GM12878 (cell line): ENCODE data around the gene FGF10. TPM values are rescaled to one million over a fixed set of nuclear protein-coding genes. Genes with fewer than 3 reads are reported as not detected.

Source experiments
- ATAC-seq: fragments of 200-7000 bp; cut with Tn5 transposase; 3 replicates; pipeline ENCODE4 v1.9.1; 2020; ENCODE audit warnings: mild to moderate bottlenecking, moderate library complexity
- BruUV-seq: library from RNA; stranded (reverse); fragments of 400-500 nt; replicated peaks from 2 replicates; lab custom pipeline; 2021; lab: Mats Ljungman, UMichigan
- CTCF ChIA-PET: fragments of 300-600 bp; sonication (Branson Sonifier 250); formaldehyde crosslinking; extraction: SDS; loops from one replicate; lab custom pipeline; 2021; ENCODE audit warnings: inconsistent platforms; lab: Yijun Ruan, JAX
- POLR2A ChIA-PET: fragments of 350-600 bp; formaldehyde crosslinking; extraction: SDS; loops from one replicate; lab custom pipeline; 2021; ENCODE audit warnings: inconsistent platforms; lab: Charles Lee
- RAD21 ChIA-PET: fragments of 300-600 bp; sonication (Branson Sonifier 250); formaldehyde crosslinking; loops from one replicate; lab custom pipeline; 2023; ENCODE audit warnings: antibody characterized with exemption; ENCODE audit not compliant: unreplicated experiment; lab: Charles Lee
- SMC1A ChIA-PET: fragments of 300-600 bp; sonication (Branson Sonifier 250); formaldehyde crosslinking; loops from one replicate; lab custom pipeline; 2023; ENCODE audit not compliant: unreplicated experiment, uncharacterized antibody; lab: Charles Lee
- DNase-seq: peaks from one replicate; pipeline ENCODE4 v3.0.0-alpha.2; 2011; ENCODE audit warnings: low read depth, low spot score
- FAIRE-seq: peaks from 3 replicates; lab custom pipeline; 2011; peaks lifted over from hg19 to GRCh38; lab: Jason Lieb, UNC
- H2AFZ ChIP-seq: 2 replicates; pipeline ENCODE4 v1.6.0; 2011; ENCODE audit warnings: low read depth, low read length, control low read depth; ENCODE audit not compliant: control insufficient read depth
- H3K27ac ChIP-seq: 2 replicates; pipeline ENCODE4 v1.5.1; 2011; ENCODE audit warnings: control low read depth; ENCODE audit not compliant: control insufficient read depth, insufficient read depth
- H3K27me3 ChIP-seq, 2 experiments: replicated peaks in 1 of 2; 2 replicates each; pipeline versions ENCODE4 v1.6.0 to v1.6.1; 2011; ENCODE audit warnings: low read length in 1 of 2; ENCODE audit not compliant: control insufficient read depth in 2 of 2, insufficient read depth in 2 of 2
- H3K36me3 ChIP-seq, 2 experiments: 2 replicates each; pipeline ENCODE4 v1.5.1; 2011; ENCODE audit warnings: low read length in 1 of 2; ENCODE audit not compliant: control insufficient read depth in 2 of 2, insufficient read depth in 2 of 2
- H3K4me1 ChIP-seq: 2 replicates; pipeline ENCODE4 v1.6.1; 2011; ENCODE audit warnings: mild to moderate bottlenecking, low read length, moderate library complexity, mixed read lengths; ENCODE audit not compliant: control insufficient read depth, insufficient read depth
- H3K4me2 ChIP-seq: 2 replicates; pipeline ENCODE4 v1.6.0; 2011; ENCODE audit warnings: control low read depth; ENCODE audit not compliant: control insufficient read depth, insufficient read depth
- H3K4me3 ChIP-seq: fragments of 200-600 bp; sonication (generic); 2 replicates; pipeline ENCODE4 v1.5.1; 2016
- H3K79me2 ChIP-seq: 2 replicates; pipeline ENCODE4 v1.6.0; 2011; ENCODE audit warnings: low read length; ENCODE audit not compliant: control insufficient read depth, insufficient read depth
- H3K9ac ChIP-seq: 2 replicates; pipeline ENCODE4 v1.8.0; 2011; ENCODE audit warnings: low read length, control low read depth, mixed read lengths; ENCODE audit not compliant: control insufficient read depth, insufficient read depth
- H3K9me3 ChIP-seq: replicated peaks from 3 replicates; pipeline ENCODE4 v1.5.1; 2011; ENCODE audit warnings: mild to moderate bottlenecking, low read length; ENCODE audit not compliant: control insufficient read depth, insufficient read depth
- H4K20me1 ChIP-seq: 2 replicates; pipeline ENCODE4 v1.6.0; 2011; ENCODE audit not compliant: control insufficient read depth, insufficient read depth
- BRCA1 ChIP-seq: IDR thresholded peaks from 2 replicates; pipeline ENCODE4 v1.6.1; 2011; ENCODE audit warnings: low read depth, low read length, improper control_type of control experiment
- CHD1 ChIP-seq: IDR thresholded peaks from 2 replicates; pipeline ENCODE4 v1.6.1; 2012; ENCODE audit warnings: low read depth, low read length, improper control_type of control experiment
- DPF2 ChIP-seq: fragments of 450-650 bp; IDR thresholded peaks from 2 replicates; pipeline ENCODE4 v1.6.1; 2017; ENCODE audit warnings: mild to moderate bottlenecking
- FOXM1 ChIP-seq: IDR thresholded peaks from 2 replicates; pipeline ENCODE4 v1.6.1; 2012; ENCODE audit warnings: low read depth, mild to moderate bottlenecking, inconsistent platforms, low read length, moderate library complexity
- GABPA ChIP-seq: IDR thresholded peaks from 2 replicates; pipeline ENCODE4 v1.6.1; 2014; ENCODE audit warnings: antibody characterized with exemption, low read depth, mild to moderate bottlenecking, inconsistent platforms
- KDM1A ChIP-seq: fragments of 200-600 bp; sonication (generic); IDR thresholded peaks from 2 replicates; pipeline ENCODE4 v1.6.1; 2016; ENCODE audit warnings: borderline replicate concordance
- NFXL1 ChIP-seq: fragments of 450-650 bp; IDR thresholded peaks from 2 replicates; pipeline ENCODE4 v1.6.1; 2017; ENCODE audit warnings: antibody characterized with exemption, mild to moderate bottlenecking, borderline replicate concordance
- NFYA ChIP-seq: IDR thresholded peaks from 2 replicates; pipeline ENCODE4 v1.6.1; 2011; ENCODE audit warnings: low read depth, mild to moderate bottlenecking, low read length, improper control_type of control experiment, borderline replicate concordance
- NR2C2 ChIP-seq: IDR thresholded peaks from 2 replicates; pipeline ENCODE4 v1.6.1; 2011; ENCODE audit warnings: borderline replicate concordance, low read depth; ENCODE audit not compliant: control insufficient read depth, insufficient read length
- PML ChIP-seq: IDR thresholded peaks from 2 replicates; pipeline ENCODE4 v1.6.1; 2012; ENCODE audit warnings: low read length, inconsistent platforms
- POLR2AphosphoS5 ChIP-seq: IDR thresholded peaks from 2 replicates; pipeline ENCODE4 v1.6.1; 2011; ENCODE audit warnings: mild to moderate bottlenecking, low read length, inconsistent platforms
- RAD51 ChIP-seq: fragments of 450-650 bp; IDR thresholded peaks from 2 replicates; pipeline ENCODE4 v1.6.1; 2016; ENCODE audit warnings: moderate library complexity, mild to moderate bottlenecking, inconsistent platforms
- RFX5 ChIP-seq: IDR thresholded peaks from 2 replicates; pipeline ENCODE4 v1.6.1; 2011; ENCODE audit warnings: low read depth, low read length, improper control_type of control experiment
- RUNX3 ChIP-seq: IDR thresholded peaks from 2 replicates; pipeline ENCODE4 v1.6.1; 2012; ENCODE audit warnings: low read length, inconsistent platforms
- STAT3 ChIP-seq: IDR thresholded peaks from 2 replicates; pipeline ENCODE4 v1.6.1; 2011; ENCODE audit warnings: low read depth, low read length, improper control_type of control experiment
- WRNIP1 ChIP-seq: IDR thresholded peaks from 2 replicates; pipeline ENCODE4 v1.6.1; 2011; ENCODE audit warnings: low read depth, low read length, improper control_type of control experiment, borderline replicate concordance
- ZZZ3 ChIP-seq: IDR thresholded peaks from 2 replicates; pipeline ENCODE4 v1.6.1; 2011; ENCODE audit warnings: low read depth; ENCODE audit not compliant: control insufficient read depth, insufficient read length
- WGBS: methylation state at CpG from one replicate; pipeline ENCODE4 v1.1.6; 2016; ENCODE audit warnings: low lambda C conversion rate; ENCODE audit not compliant: insufficient replicate concordance, insufficient coverage; ENCODE audit errors: missing lambda C conversion rate; 5-methylcytosine and 5-hydroxymethylcytosine counted together
- in situ Hi-C: fragments of 300-500 bp; cut with MboI; formaldehyde crosslinking; loops from 9 replicates; pipeline ENCODE4 v1.14.3; 2018; ENCODE audit warnings: mixed read lengths
- intact Hi-C: fragments of 100-400 bp; cut with micrococcal nuclease; formaldehyde crosslinking; loops from one replicate; pipeline ENCODE4 v1.14.2; 2022; ENCODE audit not compliant: unreplicated experiment
- polyA plus RNA-seq, 11 experiments: library from polyadenylated mRNA; depleted of rRNA in 4 of 11; unstranded in 6 of 11; stranded (reverse) in 5 of 11; fragments of >200 nt; fragmentation: Nextera tagmentation in 4 of 11; fragmentation: Illumina TruSeq in 1 of 11; extraction: Ambion mirVana in 4 of 11; extraction: Trizol in 1 of 11; gene quantifications; 1 replicate in 1 of 11; 2 replicates in 10 of 11; pipeline versions ENCODE4 v1.2.1 to v1.2.3, GENCODE V29; 2011 to 2016; ENCODE audit warnings: inconsistent platforms in 2 of 11, missing spikeins in 2 of 11, low read depth in 1 of 11
- total RNA-seq, 4 experiments: library from RNA; depleted of rRNA in 3 of 4; stranded (reverse); fragments of >200 nt in 3 of 4; fragmentation: Illumina TruSeq in 1 of 4; extraction: Trizol in 1 of 4; gene quantifications; 2 replicates each; pipeline versions ENCODE4 v1.2.1 to v1.2.3, GENCODE V29; 2013 to 2021
- TF ChIP-seq, protein P1 (sequence below): fragments of 150-350 bp; IDR thresholded peaks from 2 replicates; pipeline ENCODE4 v1.6.1; 2016; ENCODE audit warnings: low read depth, low read length
- TF ChIP-seq, protein P2 (sequence below): fragments of 450-650 bp; IDR thresholded peaks from 2 replicates; pipeline ENCODE4 v1.6.1; 2017; ENCODE audit warnings: mild to moderate bottlenecking, moderate library complexity

FGF10 gene
- total and polyA plus RNA-seq, 10 of the 15 experiments (the other 5 are each of a cell fraction or from before 2014, with no cell fraction given), result not detected

DNA sequence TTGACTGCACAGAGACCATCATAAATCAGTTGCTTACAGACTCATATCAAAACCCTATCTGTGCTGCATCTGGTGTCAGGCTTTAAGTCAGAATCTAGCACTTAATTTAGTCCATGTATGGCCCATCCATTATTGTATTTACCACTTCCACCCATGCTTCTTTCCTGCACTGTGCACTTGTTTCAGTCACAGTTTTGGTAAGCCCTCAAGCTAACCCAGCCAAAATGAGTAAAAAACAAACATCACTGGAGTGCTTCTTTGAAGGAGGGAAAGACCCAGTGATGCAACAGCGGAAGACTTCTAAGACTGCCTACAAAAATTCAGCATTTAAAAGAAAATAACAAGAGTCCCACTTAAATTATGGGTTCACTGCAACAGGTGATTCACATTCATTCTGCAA lies 69.0 kb downstream of the FGF10 start:
- Histone ChIP-seq H3K36me3 (no peaks in the 10 kb centered on the region), H3K9me3 (no peaks in the 10 kb centered on the region), H4K20me1 (no peaks in the 10 kb centered on the region), H3K27ac (no peak overlapping the region), H3K4me3 (no peak overlapping the region), H3K4me1 (no peaks in the 10 kb centered on the region), H2AFZ (no peak overlapping the region), H3K9ac (no peak overlapping the region), H3K4me2 (no peak overlapping the region), H3K27me3 (no peaks in the 10 kb centered on the region), H3K79me2 (no peaks in the 10 kb centered on the region)
- intact Hi-C loops (no loop called here), in situ Hi-C loops (loop anchor here (10.0 kb wide), 1 partner anchor 585 kb away; no protein-coding TSS in a partner anchor)
- ChIA-PET RAD21 (no interaction called here), SMC1A (no interaction called here), CTCF (no interaction called here), POLR2A (no interaction called here)
- FAIRE-seq (no peak), ATAC-seq (no peak), DNase-seq (no peak)
- no peak for TF ChIP-seq ZZZ3
- no peak for TF ChIP-seq FOXM1
- TF ChIP-seq, protein P1, sequence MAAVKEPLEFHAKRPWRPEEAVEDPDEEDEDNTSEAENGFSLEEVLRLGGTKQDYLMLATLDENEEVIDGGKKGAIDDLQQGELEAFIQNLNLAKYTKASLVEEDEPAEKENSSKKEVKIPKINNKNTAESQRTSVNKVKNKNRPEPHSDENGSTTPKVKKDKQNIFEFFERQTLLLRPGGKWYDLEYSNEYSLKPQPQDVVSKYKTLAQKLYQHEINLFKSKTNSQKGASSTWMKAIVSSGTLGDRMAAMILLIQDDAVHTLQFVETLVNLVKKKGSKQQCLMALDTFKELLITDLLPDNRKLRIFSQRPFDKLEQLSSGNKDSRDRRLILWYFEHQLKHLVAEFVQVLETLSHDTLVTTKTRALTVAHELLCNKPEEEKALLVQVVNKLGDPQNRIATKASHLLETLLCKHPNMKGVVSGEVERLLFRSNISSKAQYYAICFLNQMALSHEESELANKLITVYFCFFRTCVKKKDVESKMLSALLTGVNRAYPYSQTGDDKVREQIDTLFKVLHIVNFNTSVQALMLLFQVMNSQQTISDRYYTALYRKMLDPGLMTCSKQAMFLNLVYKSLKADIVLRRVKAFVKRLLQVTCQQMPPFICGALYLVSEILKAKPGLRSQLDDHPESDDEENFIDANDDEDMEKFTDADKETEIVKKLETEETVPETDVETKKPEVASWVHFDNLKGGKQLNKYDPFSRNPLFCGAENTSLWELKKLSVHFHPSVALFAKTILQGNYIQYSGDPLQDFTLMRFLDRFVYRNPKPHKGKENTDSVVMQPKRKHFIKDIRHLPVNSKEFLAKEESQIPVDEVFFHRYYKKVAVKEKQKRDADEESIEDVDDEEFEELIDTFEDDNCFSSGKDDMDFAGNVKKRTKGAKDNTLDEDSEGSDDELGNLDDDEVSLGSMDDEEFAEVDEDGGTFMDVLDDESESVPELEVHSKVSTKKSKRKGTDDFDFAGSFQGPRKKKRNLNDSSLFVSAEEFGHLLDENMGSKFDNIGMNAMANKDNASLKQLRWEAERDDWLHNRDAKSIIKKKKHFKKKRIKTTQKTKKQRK, result no peak
- TF ChIP-seq, protein P2, sequence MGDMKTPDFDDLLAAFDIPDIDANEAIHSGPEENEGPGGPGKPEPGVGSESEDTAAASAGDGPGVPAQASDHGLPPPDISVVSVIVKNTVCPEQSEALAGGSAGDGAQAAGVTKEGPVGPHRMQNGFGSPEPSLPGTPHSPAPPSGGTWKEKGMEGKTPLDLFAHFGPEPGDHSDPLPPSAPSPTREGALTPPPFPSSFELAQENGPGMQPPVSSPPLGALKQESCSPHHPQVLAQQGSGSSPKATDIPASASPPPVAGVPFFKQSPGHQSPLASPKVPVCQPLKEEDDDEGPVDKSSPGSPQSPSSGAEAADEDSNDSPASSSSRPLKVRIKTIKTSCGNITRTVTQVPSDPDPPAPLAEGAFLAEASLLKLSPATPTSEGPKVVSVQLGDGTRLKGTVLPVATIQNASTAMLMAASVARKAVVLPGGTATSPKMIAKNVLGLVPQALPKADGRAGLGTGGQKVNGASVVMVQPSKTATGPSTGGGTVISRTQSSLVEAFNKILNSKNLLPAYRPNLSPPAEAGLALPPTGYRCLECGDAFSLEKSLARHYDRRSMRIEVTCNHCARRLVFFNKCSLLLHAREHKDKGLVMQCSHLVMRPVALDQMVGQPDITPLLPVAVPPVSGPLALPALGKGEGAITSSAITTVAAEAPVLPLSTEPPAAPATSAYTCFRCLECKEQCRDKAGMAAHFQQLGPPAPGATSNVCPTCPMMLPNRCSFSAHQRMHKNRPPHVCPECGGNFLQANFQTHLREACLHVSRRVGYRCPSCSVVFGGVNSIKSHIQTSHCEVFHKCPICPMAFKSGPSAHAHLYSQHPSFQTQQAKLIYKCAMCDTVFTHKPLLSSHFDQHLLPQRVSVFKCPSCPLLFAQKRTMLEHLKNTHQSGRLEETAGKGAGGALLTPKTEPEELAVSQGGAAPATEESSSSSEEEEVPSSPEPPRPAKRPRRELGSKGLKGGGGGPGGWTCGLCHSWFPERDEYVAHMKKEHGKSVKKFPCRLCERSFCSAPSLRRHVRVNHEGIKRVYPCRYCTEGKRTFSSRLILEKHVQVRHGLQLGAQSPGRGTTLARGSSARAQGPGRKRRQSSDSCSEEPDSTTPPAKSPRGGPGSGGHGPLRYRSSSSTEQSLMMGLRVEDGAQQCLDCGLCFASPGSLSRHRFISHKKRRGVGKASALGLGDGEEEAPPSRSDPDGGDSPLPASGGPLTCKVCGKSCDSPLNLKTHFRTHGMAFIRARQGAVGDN, result no peak
- TF ChIP-seq PML, result no peak
- no peak for TF ChIP-seq RUNX3
- TF ChIP-seq NR2C2, result no peak
- no peak for TF ChIP-seq POLR2AphosphoS5
- TF ChIP-seq RAD51, result no peak
- no peak for TF ChIP-seq STAT3
- no peak for TF ChIP-seq RFX5
- TF ChIP-seq GABPA, result no peak
- TF ChIP-seq CHD1, result no peak
- no peak for TF ChIP-seq NFYA
- no peak for TF ChIP-seq KDM1A
- TF ChIP-seq WRNIP1, result no peak
- no peak for TF ChIP-seq NFXL1
- TF ChIP-seq BRCA1, result no peak
- TF ChIP-seq DPF2, result no peak
- 43% methylated on average over 1 of the region's 1 CpG for WGBS
- no TSS peak for BruUV-seq
